ENCODE results near the gene ATXN2L.
A peak's percentile ranks its signal among the peaks of the same experiment; 100 is the strongest.
"Not testable (repeated sequence)": the region's sequence is repeated elsewhere in the genome, so short reads cannot be mapped to it uniquely, and the experiment has no call there.

The ATXN2L gene

DNA sequence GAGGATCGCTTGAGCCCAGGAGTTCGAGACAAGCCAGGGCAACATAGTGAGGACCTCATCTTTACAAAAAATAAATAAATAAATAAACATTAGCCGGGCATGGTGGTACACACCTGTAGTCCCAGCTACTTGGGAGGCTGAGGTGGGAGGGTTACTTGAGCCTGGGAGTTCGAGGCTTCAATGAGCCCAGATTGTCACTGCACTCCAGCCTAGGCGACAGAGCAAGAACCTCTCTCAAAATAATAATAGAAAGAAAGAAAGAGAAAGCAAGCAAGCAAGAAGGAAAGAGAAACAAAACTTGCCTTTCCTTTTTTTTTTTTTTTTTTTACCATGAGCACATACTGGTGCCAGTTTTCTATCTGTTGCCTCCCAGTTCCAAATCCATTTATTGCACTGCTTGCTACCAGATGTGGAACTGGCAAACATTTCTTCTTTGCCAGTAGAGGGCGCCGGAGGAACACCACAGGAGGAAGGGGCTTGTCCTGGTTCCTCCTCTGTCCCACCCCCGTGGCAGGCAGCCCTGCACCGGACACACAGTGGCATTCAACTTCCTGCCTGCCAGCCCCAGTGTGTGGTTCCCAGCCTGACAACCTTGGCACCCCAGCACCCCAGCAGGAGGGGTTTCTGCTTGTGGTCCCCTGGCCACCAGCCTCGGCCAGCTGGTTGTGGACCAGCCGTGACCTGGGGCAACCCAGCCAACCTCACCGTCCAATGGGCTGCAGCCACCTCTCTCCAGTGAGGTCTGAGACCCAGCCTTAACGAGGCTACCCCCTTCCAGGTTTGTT lies 20.4 kb upstream of the ATXN2L start:
- H3K27ac ChIP-seq (ENCODE audit: extremely low read depth, low read depth, low read length); CTCF ChIA-PET; H3K4me3 ChIP-seq (ENCODE audit: low read depth, low read length); H3K36me3 ChIP-seq (ENCODE audit: control insufficient read depth in 2 of 2, insufficient read depth in 1 of 2, low read length in 2 of 2); POLR2A ChIA-PET; H3K9me3 ChIP-seq (ENCODE audit: control insufficient read depth, insufficient read depth, low read depth, low read length); H3K4me1 ChIP-seq (ENCODE audit: control insufficient read depth, insufficient read depth, low read length): not testable (repeated sequence)

DNA sequence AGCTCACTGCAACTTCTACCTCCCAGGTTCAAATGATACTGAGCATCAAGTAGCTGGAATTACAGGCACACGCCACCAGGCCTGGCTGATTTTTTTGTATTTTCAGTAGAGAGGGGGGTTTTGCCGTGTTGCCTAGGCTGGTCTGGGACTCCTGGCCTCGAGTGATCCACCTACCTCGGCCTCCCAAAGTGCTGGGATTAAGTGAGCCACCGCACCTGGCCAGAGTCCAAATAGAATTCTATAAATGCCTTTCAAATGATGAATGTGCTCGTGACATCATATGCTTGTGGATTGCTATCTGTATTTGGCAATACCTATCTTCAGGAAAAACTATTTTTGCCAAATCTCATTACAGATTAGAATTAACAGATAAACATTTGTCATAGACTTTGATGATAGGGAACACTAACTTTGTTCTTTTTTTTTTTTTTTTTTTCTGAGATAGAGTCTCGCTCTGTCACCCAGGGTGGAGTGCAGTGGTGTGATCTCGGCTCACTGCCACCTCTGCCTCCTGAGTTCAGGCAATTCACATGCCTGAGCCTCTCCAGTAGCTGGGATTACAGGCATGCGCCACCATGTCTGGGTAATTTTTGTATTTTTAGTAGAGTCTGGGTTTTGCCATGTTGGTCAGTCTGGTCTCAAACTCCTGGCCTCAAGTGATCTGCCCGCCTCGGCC lies 15.2 kb upstream of the ATXN2L start:
- H3K4me3 ChIP-seq (ENCODE audit: low read depth, low read length); POLR2A ChIA-PET; H3K4me1 ChIP-seq (ENCODE audit: control insufficient read depth, insufficient read depth, low read length); H3K27ac ChIP-seq (ENCODE audit: extremely low read depth, low read depth, low read length); CTCF ChIA-PET; H3K9me3 ChIP-seq (ENCODE audit: control insufficient read depth, insufficient read depth, low read depth, low read length); H3K36me3 ChIP-seq (ENCODE audit: control insufficient read depth in 2 of 2, insufficient read depth in 1 of 2, low read length in 2 of 2): not testable (repeated sequence)

DNA sequence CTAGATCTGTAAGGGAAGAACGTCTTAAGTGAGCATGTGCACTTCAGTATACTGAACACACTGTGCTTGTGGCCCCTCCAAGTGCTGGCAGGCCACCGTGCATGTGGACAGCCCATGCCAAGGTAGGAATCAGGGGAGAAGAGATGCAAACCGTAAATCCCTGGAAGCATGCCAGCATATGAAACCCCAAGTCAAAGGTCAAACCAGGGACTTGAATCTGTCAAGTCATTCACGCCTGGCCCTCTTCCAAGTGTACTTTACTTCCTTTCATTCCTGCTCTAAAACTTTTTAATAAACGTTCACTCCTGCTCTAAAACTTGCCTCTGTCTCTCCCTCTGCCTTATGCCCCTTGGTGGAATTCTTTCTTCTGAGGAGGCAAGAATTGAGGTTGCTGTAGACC lies 2.8 kb upstream of the ATXN2L start:
- no peak overlapping the region for H3K27ac ChIP-seq (ENCODE audit: extremely low read depth, low read depth, low read length)
- H3K4me3 ChIP-seq (ENCODE audit: low read depth, low read length): no peak overlapping the region
- H3K36me3 ChIP-seq (ENCODE audit: control insufficient read depth in 2 of 2, insufficient read depth in 1 of 2, low read length in 2 of 2): peaks cover 3 to 8% of the 10 kb centered on the region in 2 experiments; a peak in 2 of 3 replicates
- TF ChIP-seq ZNF558 (tag by site-specific recombination; IDR thresholded peaks at IDR 0.05): 0 out of 2 replicates have a peak, but pooled peaks have one; percentile 18
- TF ChIP-seq, protein P1, sequence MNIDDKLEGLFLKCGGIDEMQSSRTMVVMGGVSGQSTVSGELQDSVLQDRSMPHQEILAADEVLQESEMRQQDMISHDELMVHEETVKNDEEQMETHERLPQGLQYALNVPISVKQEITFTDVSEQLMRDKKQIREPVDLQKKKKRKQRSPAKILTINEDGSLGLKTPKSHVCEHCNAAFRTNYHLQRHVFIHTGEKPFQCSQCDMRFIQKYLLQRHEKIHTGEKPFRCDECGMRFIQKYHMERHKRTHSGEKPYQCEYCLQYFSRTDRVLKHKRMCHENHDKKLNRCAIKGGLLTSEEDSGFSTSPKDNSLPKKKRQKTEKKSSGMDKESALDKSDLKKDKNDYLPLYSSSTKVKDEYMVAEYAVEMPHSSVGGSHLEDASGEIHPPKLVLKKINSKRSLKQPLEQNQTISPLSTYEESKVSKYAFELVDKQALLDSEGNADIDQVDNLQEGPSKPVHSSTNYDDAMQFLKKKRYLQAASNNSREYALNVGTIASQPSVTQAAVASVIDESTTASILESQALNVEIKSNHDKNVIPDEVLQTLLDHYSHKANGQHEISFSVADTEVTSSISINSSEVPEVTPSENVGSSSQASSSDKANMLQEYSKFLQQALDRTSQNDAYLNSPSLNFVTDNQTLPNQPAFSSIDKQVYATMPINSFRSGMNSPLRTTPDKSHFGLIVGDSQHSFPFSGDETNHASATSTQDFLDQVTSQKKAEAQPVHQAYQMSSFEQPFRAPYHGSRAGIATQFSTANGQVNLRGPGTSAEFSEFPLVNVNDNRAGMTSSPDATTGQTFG (tag by site-specific recombination; IDR thresholded peaks at IDR 0.05; ENCODE audit: borderline replicate concordance): no peak
- ChIA-PET CTCF (interaction anchor here (1.5 kb wide), 1 partner anchor 27 kb away, joined by 3 read pairs; no protein-coding TSS in a partner anchor), POLR2A (interaction anchor here (0.5 to 1.0 kb wide), 3 partner anchors 8 to 36 kb away, joined by 3 to 6 read pairs (median 3); no protein-coding TSS in a partner anchor)
- H3K9me3 ChIP-seq (ENCODE audit: control insufficient read depth, insufficient read depth, low read depth, low read length): no peaks in the 10 kb centered on the region
- H3K4me1 ChIP-seq (ENCODE audit: control insufficient read depth, insufficient read depth, low read length): no peaks in the 10 kb centered on the region

DNA sequence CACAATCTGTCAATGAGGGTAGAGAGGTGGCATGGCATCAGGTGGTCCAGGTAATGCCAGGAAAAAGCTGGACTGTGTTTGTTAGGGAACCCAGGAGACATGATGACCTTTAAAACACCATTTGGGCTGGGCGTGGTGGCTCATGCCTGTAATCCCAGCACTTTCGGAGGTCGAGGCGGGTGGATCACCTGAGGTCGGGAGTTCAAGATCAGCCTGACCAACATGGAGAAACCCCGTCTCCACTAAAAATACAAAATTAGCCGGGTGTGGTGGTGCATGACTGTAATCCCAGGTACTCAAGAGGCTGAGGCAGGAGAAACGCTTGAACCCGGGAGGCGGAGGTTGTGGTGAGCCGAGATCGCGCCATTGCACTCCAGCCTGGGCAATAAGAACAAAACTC lies 2.3 kb upstream of the ATXN2L start:
- H3K9me3 ChIP-seq (ENCODE audit: control insufficient read depth, insufficient read depth, low read depth, low read length); H3K4me1 ChIP-seq (ENCODE audit: control insufficient read depth, insufficient read depth, low read length); H3K4me3 ChIP-seq (ENCODE audit: low read depth, low read length); H3K27ac ChIP-seq (ENCODE audit: extremely low read depth, low read depth, low read length): not testable (repeated sequence)
- H3K36me3 ChIP-seq (ENCODE audit: control insufficient read depth in 2 of 2, insufficient read depth in 1 of 2, low read length in 2 of 2): peaks cover 8 to 13% of the 10 kb centered on the region in 2 experiments; a peak in 2 of 3 replicates
- ChIA-PET POLR2A (interaction anchor here (0.5 to 1.0 kb wide), 3 partner anchors 9 to 1124 kb away, joined by 3 to 5 read pairs (median 3); no protein-coding TSS in a partner anchor), CTCF (interaction anchor here (1.4 to 1.5 kb wide), 2 partner anchors 24 to 26 kb away, joined by 3 to 5 read pairs; no protein-coding TSS in a partner anchor)

DNA sequence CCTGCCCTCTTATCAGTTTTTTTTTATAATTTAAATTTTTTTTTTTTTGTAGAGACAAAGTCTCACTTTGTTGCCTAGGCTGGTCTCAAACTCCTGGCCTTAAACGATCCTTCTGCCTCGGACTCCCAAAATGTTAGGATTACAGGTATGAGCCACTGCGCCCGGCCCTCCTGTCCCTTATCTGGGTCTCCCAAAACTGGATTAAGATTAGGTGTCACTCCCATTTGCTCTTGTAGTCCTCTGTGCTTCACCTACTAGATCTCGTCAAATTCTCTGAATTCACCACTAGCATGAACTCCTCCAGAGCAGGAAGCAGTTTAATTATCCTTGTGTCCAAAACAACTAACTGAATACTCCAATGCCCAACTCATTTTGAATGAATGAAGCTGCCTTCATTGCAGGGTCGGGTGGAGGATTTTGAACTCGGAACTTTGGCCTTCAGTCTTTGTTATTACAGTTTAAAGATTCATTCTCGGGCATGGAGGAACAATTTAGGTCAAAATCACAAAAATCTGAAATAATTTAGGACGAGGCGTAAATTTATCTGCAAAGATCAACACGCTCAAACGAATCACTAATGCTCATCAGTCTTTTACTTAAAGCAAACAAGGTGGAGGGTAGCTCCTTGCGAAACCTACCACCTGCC lies 802 bp upstream of the ATXN2L start:
- H3K36me3 ChIP-seq (ENCODE audit: control insufficient read depth in 2 of 2, insufficient read depth in 1 of 2, low read length in 2 of 2): peaks cover 21 to 28% of the 10 kb centered on the region in 2 experiments
- peak overlapping the region; percentile 89 for H3K4me3 ChIP-seq (ENCODE audit: low read depth, low read length)
- H3K4me1 ChIP-seq (ENCODE audit: control insufficient read depth, insufficient read depth, low read length): peaks cover 6% of the 10 kb centered on the region; the same call in 1 of the 2 replicates
- TF ChIP-seq, protein P2, sequence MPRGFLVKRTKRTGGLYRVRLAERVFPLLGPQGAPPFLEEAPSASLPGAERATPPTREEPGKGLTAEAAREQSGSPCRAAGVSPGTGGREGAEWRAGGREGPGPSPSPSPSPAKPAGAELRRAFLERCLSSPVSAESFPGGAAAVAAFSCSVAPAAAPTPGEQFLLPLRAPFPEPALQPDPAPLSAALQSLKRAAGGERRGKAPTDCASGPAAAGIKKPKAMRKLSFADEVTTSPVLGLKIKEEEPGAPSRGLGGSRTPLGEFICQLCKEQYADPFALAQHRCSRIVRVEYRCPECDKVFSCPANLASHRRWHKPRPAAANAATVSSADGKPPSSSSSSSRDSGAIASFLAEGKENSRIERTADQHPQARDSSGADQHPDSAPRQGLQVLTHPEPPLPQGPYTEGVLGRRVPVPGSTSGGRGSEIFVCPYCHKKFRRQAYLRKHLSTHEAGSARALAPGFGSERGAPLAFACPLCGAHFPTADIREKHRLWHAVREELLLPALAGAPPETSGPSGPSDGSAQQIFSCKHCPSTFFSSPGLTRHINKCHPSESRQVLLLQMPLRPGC (tag by site-specific recombination; IDR thresholded peaks at IDR 0.05): no peak
- ChIA-PET POLR2A (interaction anchor here (0.5 to 4.0 kb wide), 11 partner anchors 9 to 137 kb away, joined by 3 to 39 read pairs (median 8); partner anchors contain the start of genes NFATC2IP, SH2B1 and TUFM), CTCF (interaction anchor here (0.6 to 1.4 kb wide), 6 partner anchors 23 to 544 kb away, joined by 3 to 5 read pairs (median 4); no protein-coding TSS in a partner anchor)
- no peaks in the 10 kb centered on the region for H3K9me3 ChIP-seq (ENCODE audit: control insufficient read depth, insufficient read depth, low read depth, low read length)
- peak overlapping the region; percentile 99 for H3K27ac ChIP-seq (ENCODE audit: extremely low read depth, low read depth, low read length)
